Stimulated activated CD8-positive, alpha-beta memory T cell treated with anti-CD3 and anti-CD28 coated beads, Interleukin-15, amount 100 ng/mL, for 1 hour (primary cell): ENCODE measurements around the gene KASH5.
"Not testable (repeated sequence)": the region's sequence is repeated elsewhere in the genome, so short reads cannot be mapped to it uniquely, and the experiment has no call there.

Experiments
- DNase-seq: peaks from one replicate; pipeline ENCODE4 v3.0.0-alpha.2; 2020; ENCODE audit warnings: low read depth

KASH5 gene

DNA sequence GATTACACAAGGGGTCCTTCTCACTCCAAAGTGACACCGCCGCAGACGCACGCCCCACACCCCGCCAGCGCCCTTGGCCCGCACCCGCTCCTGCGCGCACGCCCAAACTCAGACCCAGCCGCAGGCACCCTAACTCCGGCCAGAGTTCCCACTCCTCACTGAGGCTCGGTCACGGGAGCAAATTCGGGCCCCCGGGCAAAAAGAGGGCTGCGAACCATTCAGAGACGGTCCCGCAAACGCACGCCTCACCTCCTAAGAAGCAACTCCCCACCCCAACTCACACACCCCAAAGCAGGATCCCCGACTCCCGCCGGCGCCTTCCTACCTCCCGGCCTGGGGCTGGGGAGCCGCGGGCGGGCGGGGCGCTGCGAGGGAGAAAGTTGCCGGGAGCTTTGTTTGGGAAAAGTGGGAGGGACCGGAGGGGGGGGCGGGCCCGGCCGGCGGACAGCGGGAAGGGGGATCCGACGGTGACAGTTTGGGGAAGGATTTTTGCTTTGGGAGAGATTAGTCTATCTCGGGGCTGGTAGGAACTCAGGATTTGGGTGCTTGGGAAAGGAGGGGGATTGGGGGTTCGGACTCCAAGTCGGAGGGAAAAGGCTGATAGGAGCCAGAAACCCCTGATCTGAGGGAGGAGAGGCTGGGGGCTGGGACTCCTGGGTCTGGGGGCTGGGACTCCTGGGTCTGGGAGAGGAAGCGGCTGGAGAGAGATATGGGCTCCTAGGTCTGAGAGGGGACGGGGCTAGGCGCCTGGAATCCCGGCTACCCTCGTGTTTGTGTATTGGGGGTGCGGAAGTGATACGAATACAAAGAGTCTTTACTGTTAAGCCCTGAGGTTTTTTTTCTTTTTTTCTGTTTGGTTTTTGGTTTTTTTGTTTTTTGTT lies 25.8 kb upstream of the KASH5 start, which contains the start of gene TEAD2:
Gene TEAD2 (minus strand): TSS at position 369 of the 881 bp plus-strand sequence. CDS start 2,341 bp downstream, outside the sequence.
- DNase-seq, result no peak

DNA sequence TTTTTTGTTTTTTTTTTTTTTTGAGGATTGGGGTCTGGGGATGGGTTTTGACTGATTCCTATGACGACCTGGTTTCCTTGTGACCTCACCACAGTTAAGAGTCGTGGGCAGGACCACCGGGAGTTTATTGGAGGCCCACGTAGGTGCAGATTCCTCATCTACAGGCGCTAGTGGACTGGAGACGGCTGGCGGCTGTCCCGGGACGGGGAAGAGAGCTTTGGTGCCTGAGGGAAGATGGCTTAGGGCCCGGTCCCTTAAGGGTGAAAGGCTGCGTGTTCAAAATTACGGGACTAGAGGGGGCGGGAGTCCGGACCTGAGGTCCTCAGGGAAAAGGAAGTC lies 25.2 kb upstream of the KASH5 start:
- no peak for DNase-seq

DNA sequence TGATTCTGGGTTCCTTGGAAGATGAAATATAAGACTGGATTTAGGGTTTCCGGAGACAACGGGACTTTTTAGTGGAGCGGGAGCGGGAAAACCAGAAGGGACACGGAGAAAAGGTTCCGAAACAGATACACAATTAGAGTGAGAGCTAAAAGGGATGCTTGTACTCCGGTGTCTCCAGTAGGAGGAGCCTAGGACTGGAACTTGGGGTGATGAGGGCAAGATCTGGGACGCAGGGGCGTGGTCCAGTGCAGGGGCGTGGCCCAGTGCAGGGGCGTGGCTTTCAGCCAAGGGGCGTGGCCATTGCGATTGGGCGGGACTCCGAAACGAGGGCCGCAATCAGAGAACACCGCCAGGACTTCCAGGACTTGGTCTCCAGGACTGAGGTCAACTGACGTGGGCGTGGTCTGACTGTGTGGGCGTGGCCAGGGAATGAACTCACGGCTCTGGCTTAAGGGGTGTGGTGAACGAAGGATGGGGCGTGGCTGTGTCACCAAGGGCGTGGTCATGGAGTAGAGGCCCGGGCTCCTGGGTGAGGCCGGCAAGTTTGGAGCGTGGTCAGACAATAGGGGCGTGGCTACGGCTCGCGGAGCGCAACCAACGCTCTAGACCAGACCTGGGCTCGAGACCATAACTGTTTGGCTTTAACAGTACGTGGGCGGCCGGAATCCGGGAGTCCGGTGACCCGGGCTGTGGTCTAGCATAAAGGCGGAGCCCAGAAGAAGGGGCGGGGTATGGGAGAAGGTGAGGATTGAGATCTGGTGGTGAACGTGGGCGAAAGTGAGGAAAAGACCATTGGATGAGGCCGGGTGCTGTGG lies 24.6 kb upstream of the KASH5 start, which contains the start of gene DKKL1:
Gene DKKL1 (plus strand): TSS at position 610 of the 815 bp plus-strand sequence. CDS start 122 bp downstream, at position 732.
- peak; percentile 36 for DNase-seq

DNA sequence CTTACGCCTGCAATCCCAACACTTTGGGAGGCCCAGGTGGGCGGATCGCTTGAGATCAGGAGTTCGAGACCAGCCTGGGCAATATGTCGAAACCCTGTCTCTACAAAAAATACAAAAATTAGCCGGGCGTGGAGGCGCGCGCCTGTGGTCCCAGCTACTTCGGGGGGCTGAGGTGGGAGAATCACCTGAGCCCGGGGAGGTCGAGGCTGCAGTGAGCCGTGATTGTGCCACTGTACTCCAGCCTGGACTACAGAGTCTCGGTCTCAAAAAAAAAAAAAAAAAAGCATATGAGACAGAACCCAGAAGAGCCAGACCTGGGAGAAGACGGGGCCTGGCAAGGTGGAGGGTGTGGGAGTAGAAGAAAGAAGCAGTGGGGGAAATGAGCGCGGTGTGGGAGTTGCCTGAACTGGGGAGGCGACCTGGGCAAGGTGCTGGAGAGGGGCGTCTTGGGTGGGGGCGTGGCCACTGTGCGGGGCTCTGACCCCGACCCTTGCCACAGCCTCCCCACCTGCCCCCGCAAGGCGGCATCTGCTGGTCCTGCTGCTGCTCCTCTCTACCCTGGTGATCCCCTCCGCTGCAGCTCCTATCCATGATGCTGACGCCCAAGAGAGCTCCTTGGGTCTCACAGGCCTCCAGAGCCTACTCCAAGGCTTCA lies 23.8 kb upstream of the KASH5 start:
- no peak for DNase-seq

DNA sequence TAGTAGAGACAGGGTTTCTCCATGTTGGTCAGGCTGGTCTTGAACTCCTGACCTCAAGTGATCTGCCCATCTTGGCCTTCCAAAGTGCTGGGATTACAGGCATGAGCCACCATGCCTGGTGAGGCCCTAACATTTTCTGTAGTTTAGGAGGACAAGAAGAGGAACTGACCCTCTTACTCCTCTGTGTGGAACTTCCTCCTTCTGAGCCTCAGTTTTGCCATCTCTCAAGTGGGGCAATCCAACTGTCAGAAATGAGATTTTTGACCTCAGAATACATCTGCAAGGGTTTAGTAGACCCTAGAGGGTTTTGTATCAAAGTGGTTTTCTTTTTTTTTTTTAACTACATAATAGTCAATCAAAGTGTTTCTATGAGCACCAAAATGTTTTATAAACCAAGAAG lies 21.9 kb upstream of the KASH5 start:
- DNase-seq, result no peak

DNA sequence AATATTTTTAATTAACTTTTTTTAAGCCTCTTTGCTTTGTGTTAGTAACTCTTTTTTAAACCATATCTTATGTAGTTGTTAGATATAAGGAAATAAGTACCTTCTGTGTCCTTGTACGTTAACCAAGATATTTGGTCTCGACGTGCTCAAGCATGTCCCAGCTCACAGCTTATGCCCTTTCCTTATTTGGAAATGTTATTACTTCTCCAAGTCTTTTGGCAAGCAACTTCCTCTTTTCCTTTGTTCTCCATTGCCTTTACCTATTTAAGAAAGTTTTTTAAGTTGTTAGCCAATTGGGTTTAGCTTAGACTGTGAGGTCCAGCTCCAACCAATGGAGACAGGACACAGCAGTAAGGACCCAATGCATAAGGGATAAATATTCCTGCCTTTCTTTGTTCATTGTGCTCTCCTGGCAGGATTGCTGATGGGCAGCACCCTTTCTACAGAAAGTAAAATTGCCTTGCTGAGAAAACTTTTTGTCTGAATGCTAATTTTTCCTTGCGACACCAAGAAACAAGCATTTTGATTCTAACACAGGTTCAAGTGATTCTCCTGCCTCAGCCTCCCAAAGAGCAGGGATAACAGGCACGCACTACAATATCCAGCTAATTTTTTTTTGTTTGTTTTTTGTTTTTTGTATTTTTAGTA lies 19.2 kb upstream of the KASH5 start:
- no peak for DNase-seq

DNA sequence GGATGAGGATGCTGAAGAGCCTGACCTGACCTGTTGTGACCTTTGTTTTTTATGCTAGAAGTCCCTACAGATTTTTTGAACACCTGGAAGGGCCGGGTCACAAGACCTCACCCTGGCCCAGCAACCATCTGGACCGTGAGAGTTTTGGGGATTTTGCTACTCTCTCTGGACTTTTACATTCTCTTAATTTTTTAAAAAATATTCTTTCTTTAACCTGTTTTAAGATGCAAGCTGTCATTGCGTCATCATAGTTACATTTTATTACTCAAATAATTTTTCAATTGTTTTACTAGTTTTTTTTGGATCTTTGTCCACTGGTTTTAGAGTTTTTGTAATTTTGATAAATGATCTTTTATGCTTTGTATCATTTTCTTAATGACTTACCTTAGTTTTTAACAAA lies 16.9 kb upstream of the KASH5 start:
- no peak for DNase-seq

DNA sequence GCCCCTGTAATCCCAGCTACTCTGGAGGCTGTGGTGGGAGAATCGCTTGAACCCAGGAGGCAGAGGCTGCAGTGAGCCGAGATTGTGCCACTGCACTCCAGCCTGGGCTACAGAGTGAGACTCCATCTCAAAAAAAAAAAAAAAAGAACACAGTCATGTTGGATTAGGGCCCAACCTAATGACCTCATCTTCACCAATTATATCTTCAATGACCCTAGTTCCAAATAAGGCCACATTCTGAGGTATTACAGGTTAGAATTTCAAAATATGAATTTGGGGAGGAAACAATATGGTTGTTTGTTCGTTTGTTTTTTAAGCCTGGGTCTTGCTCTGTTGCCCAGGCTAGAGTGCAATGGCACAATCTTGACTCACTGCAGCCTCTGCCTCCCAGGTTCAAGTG lies 14.9 kb upstream of the KASH5 start:
- not testable (repeated sequence) for DNase-seq

DNA sequence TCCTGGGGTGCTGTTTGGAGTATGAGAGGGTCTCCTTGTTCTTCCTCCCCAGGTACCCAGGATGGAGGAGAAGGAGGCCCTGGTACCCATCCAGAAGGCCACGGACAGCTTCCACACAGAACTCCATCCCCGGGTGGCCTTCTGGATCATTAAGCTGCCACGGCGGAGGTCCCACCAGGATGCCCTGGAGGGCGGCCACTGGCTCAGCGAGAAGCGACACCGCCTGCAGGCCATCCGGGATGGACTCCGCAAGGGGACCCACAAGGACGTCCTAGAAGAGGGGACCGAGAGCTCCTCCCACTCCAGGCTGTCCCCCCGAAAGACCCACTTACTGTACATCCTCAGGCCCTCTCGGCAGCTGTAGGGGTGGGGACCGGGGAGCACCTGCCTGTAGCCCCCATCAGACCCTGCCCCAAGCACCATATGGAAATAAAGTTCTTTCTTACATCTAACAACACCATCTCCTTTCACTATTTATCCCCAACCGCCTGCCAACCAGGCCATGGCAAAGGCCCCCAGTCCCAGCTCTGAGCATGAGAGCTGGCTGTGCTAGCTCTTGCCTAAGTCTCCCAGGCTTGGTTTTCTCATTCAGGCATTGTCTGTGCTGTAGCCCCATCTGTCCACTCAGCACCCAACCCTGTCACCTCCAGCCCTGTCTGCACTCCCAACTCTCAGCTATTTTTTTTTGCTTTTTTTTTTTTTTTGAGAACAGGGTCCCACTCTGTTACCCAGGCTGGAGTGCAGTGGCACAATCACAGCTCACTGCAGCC lies 13.2 kb upstream of the KASH5 start:
- no peak for DNase-seq

DNA sequence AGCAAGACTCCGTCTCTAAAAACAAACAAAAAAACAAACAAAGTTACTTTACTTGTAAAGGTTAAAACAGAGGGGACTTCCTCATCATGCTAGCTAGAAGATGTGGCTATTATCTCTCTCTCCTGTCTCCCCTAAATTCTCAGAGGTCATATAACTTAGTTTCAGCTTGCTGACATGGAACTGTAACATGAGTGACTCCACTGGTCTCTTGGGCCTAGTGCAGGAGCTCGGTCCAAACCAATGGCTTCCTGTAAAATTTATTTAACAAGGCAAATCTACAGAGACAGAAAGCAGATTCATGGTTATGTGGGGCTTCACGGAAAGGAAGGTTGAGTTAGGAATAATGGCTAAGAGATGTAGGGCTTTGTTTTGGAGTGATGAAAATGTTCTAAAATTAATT lies 9.5 kb upstream of the KASH5 start:
- no peak for DNase-seq

DNA sequence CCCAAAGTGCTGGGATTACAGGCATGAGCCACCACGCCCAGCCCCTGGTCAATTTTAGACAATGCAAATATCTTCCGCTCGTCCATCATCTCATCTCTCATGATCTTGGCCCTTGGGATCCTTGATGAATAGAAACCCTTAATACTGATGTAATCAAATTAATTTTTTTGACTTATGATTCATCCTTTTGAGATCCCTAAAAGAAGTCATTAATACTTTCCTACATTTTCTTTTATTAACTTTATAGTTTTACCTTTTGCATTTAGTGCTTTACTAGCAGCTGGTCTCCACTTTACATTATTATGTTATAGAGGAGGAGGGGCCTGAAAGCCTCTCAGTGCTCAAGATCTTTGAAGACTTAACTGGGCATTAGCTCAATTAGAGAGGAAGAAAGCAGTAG lies 7.7 kb upstream of the KASH5 start:
- DNase-seq, result no peak

DNA sequence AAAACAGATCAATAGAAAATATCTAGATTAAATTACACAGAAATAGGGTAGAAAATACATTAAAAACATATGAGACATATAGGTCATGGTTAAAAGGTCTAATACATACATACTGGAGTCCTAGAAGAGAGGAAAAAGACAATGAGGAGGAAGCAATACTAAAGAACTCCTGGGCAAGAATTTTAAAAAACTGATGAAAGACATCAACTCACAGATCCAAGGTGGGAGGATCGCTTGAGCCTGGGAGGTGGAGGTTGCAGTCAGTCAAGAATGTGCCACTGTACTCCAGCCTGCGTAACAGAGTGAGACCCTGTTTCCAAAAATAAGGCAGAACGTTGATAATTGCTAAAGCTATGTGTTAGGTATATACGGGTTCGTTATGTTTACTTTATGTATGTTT lies 5.4 kb upstream of the KASH5 start:
- no peak for DNase-seq

DNA sequence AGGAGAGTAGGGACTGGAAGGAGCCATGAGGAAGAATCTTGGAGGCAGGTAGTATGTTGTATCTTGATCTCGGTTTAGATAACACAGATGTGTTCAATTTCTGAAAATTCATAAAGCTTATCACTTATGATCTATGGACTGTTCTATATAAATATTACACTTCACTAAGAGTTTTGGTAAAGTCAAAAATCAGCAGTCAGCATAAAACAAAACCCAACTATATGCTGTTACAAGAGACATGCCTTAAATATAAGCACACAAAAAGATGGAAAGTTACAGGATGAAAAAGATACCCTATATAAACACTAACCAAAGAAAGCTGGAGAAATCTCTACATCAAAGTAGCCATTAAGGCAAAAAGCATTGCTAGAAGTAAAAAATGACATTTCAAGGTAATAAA lies 4.5 kb upstream of the KASH5 start:
- DNase-seq, result no peak

DNA sequence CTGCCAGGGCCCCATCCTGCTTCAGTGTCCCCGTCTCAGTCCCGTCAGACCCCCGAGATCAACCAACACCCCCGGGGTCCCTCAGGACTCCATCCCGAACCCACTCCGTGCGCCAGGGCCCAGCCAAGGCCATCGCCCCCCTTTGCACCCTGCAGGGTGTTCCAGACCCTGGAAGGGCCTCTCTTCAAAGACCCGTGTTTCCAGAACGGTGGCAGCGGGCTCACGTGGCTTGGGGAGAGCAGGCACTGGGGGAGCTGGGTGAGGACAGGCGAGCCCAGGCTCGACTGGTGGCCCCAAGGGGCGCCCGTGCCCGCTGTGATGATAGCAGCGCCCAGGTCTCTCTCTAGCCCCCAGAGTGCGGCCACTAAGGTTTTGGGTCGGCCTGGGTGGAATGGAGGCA lies 1.4 kb downstream of the KASH5 start:
- no peak for DNase-seq

DNA sequence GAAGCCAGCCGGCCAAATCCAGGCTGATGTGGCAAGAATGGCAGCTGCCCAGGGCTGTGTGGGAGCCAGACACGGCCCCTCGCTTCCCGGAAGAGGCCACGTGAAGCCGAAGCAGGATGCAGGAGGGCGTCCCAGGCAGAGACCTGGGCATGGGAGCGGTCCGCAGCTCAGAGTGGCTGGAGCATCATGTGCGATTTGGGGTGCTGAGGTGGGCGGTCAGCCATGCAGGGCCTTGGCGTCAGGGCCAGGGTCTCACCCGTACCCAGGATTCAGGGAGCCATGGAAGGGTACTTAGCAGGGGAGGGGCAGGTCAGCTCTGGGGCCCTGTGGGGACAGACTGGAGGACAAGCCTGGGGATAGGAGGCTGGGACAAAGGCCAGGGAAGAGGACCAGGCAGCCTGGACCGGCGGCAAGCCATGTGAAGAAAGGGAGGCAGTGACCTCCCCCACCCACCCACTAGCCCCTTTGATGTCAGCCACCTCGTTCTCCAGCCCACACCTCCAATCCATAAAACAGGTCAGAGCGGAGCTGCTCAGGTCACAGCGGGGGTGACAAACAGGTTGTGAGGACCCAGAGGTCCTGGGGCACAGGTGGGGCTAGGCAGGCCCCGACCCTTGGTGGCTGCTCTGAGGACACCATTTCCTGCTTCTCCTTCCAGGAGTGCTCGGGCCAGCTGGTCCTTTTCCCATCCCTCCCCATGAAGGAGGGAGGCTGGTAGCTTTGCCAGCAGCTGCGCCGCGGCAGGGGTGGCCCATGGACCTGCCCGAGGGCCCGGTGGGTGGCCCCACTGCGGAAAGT lies 2.3 kb downstream of the KASH5 start:
- DNase-seq, result no peak

DNA sequence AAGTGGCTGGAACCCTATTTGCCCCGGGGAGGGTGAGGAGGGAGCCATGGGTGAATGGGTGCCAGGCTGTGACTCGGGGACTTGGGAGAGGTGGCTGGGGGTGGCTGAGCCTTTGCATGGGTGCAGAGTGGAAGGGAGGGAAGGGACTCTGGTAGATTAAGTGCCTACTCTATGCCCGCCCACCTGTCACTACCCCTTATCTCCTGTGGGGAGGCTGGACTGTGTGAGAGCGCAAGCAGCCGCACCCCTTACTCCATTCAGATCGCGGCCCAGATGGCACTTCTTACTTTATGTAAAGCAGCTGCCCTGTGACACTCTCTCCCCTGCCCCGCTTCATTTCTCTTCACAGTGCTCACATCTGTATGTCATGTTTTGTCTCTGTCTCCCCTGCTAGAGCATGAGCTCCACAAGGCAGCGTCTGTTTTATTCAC lies 2.9 kb downstream of the KASH5 start:
- no peak for DNase-seq

DNA sequence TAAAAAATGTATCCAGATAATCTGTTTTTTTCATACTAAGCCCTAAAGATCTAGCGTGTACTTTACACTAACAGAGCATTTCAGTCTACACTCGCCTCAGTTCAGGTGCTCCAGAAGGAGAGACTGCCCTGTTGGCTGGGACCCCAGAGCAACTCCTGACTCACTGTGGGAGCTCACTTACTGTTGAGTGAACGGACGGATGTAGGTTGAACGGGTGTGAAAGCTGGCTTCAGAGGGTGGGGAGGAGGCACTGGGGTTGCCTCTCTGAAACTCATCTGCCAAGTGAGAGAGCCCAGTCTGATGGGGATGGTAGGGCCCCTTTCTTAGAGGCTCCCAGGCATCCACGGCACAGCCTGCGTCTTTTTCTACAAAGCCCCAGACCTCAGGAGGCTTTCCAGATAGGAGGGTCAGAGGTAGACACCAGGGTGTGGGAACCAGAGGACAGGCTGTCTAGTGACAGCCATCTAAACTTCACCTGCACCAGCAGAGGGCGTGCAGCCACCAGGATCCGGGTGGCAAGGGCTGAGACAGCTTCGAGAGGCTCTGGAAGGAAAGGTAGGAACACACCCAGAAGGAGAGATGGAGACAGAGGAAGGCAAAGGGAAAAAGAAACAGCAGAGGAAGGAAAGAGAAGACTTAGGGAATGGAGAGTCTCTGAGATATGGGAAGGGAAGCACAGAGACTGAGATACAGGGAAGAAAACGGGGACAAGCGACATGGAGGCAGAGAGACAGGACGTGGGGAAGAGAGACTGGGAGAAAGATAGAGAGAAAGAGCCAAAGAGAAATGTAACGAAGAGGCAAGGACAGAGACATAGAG lies 3.7 kb downstream of the KASH5 start:
- DNase-seq, result peak; percentile 63

DNA sequence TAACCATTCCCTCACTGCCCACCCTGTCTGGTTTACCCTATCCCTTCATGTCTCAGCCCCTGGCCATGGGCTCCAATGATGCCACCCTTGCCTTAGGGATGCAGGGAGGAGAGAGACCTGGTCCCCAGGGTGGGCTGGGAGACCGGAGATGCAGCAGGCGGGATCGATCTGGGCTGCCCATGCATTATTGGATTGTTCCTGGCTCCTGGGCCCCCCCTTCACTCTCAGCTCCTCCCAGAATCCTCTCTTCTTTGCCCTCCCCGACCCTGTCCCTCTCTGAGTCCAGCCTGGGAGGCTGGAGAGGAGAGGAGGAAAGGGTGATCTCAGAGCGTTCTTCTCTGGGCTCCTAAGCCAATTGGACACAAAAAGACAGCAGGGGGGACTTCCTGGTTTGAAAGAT lies 5.8 kb downstream of the KASH5 start:
- no peak for DNase-seq

DNA sequence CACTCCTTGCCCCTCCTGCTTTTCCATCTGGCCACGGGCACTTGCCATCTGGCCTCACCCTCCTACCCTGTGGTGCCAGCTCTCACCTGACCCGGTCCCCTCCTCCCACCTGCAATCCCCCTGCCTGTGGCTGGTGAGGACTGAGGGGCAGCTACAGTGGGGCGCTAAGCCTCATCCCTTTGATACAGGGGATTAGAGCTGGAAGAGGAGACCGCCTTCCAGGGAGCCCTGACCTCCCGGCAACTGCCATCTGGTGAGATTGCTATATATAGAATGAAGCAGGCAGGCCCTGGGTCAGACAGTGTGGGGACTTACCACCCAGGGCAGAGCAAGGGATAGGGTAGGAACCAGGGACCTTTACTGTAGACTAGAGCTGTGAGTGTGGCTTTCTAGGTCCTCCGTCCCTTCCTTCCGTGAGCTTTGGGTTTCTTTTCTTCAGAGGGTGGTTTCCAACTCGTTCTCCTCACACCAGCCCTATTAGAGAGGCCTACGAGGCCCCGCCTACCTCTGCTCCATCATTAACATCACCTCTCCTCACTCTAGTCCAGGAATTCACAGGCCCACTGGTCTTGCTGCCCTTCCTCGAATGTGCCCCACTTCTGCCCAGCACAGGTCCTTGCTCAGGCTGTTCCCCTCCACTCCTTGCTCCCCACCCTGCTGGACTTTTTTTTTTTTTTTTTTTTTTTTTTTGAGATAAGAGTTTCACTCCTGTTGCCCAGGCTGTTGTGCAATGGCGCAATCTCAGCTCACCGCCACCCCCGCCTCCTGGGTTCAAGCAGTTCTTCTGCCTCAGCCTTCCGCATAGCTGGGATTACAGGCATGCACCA lies 7.7 kb downstream of the KASH5 start:
- no peak for DNase-seq
